HG02970 (cell line): ENCODE measurements around the gene ZNF668.
"Not testable (repeated sequence)": the region's sequence is repeated elsewhere in the genome, so short reads cannot be mapped to it uniquely, and the experiment has no call there.

ENCODE experiments used
- ATAC-seq: cut with Tn5 transposase; IDR thresholded peaks from one replicate; pipeline ENCODE4 v1.9.1; 2021; ENCODE audit warnings: mild to moderate bottlenecking, moderate library complexity, moderate number of reproducible peaks; ENCODE audit not compliant: unreplicated experiment, low FRiP score

The ZNF668 gene

DNA sequence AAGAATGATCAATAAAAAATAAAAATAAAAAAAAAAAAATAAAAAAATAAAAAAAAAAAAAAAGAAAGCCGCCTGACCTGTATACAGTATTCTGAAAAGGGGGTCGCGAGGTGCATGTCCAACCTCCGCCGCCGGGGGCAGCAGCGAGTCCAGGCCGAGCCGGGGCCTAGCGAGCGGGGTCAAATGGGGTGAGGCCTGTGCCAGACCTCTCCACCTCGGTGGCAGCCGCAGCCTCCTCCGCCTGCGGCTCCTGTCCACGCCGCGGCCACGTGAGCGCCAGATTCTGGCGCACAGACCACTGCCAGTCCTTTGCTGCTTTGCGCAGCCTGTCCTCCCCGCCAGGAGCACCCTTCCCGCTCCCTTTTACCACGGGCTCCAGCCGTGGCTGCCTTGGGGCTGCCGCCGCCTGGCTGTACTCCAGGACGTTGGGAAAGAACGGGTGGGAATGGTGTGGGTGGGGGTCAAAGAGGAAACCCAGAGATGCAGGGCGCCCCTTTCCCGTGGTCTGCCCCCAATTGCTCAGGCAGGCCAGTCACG lies 31.7 kb upstream of the ZNF668 start:
- no peak for ATAC-seq

DNA sequence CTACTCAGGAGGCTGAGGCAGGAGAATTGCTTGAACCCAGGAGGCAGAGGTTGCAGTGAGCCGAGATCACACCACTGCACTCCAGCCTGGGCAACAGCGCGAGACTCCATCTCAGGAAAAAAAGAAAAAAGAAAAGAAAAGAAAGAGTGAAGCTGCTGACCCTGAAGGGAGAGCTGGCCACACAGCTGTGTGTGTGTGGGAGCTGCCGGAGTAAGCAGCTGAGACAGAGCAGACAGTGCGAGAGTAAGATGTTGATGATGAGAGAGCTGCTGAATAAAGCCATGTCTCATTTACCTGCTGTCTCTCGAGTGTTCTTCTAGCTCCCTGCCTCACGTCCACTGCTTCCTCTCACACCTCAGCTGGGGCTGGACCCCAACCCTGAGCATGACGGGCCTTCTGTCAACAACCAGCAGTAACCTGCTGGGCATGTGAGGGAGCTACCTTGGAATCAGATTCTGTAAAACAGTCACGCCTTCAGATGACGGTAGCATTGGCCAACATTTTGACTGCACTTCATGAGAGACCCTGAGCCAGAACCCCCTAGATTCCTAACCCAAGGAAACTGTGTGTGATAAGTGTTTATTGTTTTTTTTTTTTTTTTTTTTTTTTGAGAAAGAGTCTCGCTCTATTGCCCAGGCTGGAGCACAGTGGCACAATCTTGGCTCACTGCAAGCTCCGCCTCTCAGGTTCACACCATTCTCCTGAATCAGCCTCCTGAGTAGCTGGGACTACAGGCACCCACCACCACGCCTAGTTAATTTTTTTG lies 27.0 kb upstream of the ZNF668 start:
- ATAC-seq = not testable (repeated sequence)

- ATAC-seq = no peak
Measured at GRCh38 chr16:31099860-31100638, 26.0 kb upstream of the ZNF668 start.

DNA sequence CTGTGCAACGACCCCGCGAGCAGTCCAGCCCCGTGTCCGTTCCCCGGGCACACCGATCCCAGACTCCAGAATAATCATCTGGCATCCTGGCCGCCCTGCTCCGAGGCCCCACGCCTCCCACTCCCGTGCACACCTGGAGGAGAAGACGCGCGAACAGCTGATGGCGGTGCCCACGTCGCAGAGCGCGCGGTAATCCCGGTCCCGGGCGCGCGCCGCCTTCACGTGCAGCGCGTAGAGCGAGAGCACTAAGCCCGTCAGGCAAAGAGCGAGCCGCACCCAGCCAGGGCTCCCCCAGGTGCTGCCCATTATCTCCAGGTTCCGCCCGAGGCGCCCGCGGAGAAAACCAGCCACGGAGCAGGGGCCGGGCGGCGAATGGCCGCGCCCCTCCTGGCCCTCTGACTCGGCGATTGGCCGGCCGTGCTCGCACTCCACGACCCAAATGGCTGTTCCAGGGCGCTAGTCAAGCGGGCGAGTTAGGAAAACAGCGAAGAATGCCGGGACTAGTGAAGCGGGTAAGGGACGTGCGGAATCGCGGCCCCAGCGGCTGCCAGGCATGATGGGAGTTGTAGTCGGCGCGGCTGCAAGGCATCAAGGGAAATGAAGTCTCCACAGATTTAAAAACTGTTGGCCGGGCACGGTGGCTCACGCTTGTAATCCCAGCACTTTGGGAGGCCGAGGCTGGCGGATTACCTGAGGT lies 20.5 kb upstream of the ZNF668 start, which contains the start of gene VKORC1:
Gene VKORC1, minus strand, starts transcription at position 374 of the 697 bp plus-strand sequence. Its CDS starts 68 bp downstream, at position 306.
- ATAC-seq = peak; percentile 69

- ATAC-seq = no peak
Measured at GRCh38 chr16:31094088-31094423, 20.0 kb upstream of the ZNF668 start.

- no peak for ATAC-seq
Measured at GRCh38 chr16:31093132-31093703, 19.2 kb upstream of the ZNF668 start.

DNA sequence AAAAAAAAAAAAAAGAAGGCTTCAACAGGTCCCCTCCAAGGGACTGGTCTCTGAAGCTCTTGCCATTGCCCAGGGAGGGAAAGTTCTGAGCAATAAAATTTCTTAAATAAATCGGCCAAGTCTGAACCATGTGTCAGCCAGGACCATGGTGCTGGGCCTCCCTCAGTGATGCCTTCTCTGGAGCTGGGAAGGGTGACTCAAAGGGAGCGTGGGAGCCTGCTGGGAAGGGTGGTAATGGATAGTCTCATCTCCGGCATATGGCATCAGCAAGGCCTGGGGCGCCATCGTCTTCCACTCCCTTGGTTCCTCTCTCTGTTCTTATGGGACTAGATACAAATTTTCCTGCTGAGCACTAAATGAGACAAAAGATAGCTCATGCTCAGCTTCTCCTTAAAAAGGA lies 18.3 kb upstream of the ZNF668 start:
- ATAC-seq = no peak

DNA sequence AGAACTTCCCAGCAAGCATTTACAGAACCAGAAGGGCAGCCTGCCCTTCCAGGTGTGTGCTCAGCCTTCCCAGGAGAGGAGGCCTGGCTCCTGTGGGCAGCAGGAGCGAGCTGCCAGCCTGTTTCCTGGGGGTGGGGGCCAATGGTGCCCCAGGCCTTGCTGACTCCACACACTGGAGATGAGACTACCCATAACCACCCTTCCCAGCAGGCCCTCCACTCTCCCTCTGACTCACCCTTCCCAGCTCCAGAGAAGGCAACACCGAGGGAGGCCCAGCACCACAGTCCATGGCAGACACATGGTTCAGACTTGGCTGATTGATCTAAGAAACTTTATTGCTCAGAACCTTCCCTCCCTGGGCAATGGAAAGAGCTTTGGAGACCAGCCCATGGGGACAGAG lies 16.5 kb upstream of the ZNF668 start:
- ATAC-seq = no peak

GRCh38 chr16:31089199-31089598 lies 15.2 kb upstream of the ZNF668 start:
- no peak for ATAC-seq

- no peak for ATAC-seq
Measured at GRCh38 chr16:31088459-31089183, 14.6 kb upstream of the ZNF668 start, which contains the start of gene PRSS53. Gene PRSS53 (minus strand): TSS chr16:31088943. CDS start chr16:31088809, 134 bp downstream.

DNA sequence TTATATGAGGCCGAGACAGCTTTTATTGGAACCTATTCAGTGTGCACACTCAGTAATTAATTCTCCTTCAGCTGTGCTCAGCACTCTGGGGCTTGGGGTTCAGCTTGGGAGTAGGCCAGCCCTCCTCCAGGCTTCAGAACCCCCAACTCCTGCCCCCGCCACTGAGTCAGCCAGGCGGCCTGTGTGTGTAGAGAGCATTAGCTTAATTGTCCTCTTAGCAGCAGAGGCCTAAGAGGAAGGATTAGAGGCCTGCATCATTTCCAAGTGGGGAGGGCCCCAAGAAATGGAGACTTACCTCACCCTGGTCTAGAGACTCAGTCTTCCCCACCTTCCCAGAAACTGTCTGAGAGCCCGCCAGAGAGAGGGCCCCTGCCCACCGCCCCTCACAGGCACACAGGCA lies 13.9 kb upstream of the ZNF668 start:
- ATAC-seq = no peak

DNA sequence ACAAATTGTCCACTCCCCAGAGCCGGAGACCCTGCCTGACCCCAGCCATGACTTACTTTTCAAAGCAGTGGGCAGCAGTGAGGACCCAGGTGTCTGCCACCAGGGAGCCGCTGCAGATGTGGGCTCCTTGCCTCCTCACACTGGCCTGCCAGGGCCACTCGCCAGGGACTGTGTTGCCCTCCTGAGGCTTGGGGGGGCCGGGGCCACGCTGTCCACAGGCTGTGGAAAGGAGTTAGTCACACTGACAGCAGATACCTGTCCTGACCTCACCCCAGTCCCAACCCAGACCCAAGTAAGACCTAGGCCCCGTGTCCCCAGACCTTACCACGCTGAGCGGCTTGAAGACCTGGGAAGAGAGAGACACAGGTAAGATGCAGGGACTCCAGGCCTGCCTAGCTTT lies 13.4 kb upstream of the ZNF668 start:
- no peak for ATAC-seq

GRCh38 chr16:31086629-31086906 lies 12.5 kb upstream of the ZNF668 start:
- ATAC-seq = no peak

- ATAC-seq = no peak
Measured at GRCh38 chr16:31085873-31086628, 12.0 kb upstream of the ZNF668 start.

GRCh38 chr16:31085411-31085810 lies 11.4 kb upstream of the ZNF668 start:
- ATAC-seq = no peak

- no peak for ATAC-seq
Measured at GRCh38 chr16:31084584-31085302, 10.7 kb upstream of the ZNF668 start.

DNA sequence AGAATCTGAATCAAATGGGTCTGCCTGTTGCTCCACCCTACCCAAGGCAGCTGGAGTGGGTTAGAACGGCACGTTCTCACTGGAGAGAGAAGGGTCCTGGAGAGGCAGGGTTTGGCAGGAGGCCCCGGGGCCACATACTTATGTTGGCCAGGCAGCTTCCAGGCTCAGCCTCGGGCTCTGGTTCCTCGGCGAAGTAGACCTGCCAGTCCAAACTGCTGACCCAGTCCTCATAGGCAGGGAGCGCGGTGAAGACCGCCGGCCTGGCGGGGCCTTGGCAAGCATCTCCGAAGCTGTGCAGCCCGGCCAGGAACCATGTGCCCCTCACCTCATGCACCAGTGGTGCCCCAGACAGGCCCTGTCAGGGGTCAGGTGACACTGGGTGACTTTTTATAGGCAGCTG lies 9.9 kb upstream of the ZNF668 start:
- no peak for ATAC-seq

DNA sequence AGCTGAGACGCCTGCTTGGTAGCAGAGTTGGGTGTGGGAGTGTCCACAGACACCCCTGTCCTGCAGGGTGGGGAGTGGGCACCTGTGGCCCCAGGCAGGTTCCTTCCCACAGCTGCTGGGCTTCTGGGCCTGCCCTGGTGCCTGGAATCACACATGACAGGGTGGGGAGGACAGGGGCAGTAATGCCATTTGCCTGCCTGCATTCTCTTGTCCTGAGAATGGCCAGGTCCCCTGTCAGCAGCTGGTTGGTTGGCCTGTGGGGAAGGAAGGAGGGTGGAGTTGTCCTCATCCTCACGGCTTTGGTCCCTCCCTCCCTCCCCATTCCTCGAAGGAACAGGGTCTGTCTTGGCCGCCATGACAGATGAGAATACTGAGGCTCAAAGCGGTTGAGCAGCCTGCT lies 9.5 kb upstream of the ZNF668 start:
- no peak for ATAC-seq

- no peak for ATAC-seq
Measured at GRCh38 chr16:31083081-31083480, 9.0 kb upstream of the ZNF668 start.
